Measurements from ENCODE around the gene TBL2.
"Not testable (repeated sequence)": the region's sequence is repeated elsewhere in the genome, so short reads cannot be mapped to it uniquely, and the experiment has no call there.

The TBL2 gene

GRCh38 chr7:73606801-73607691 lies 28.7 kb upstream of the TBL2 start:
- peak; percentile 62 to 69 for DNase-seq

GRCh38 chr7:73605601-73606220 lies 27.3 kb upstream of the TBL2 start:
- no peak for DNase-seq

- DNase-seq = no peak
These were observed 24.6 kb upstream of the TBL2 start for GRCh38 chr7:73602721-73603651.

- DNase-seq = no peak
These were observed 21.5 kb upstream of the TBL2 start for GRCh38 chr7:73599916-73600315.

GRCh38 chr7:73599151-73599882 lies 20.9 kb upstream of the TBL2 start:
- DNase-seq = no peak

GRCh38 chr7:73597978-73598782 lies 19.8 kb upstream of the TBL2 start:
- no peak for DNase-seq

- DNase-seq = no peak
These were observed 18.0 kb upstream of the TBL2 start for GRCh38 chr7:73596191-73597065.

GRCh38 chr7:73595358-73595757 lies 17.0 kb upstream of the TBL2 start:
- no peak for DNase-seq

GRCh38 chr7:73593207-73594045 lies 15.0 kb upstream of the TBL2 start:
- DNase-seq = no peak

GRCh38 chr7:73586911-73587310 lies 8.5 kb upstream of the TBL2 start:
- no peak for DNase-seq

- DNase-seq = no peak
These were observed 6.8 kb upstream of the TBL2 start for GRCh38 chr7:73585196-73585595.

GRCh38 chr7:73582664-73583202 lies 4.4 kb upstream of the TBL2 start:
- DNase-seq = no peak

GRCh38 chr7:73581006-73581405 lies 2.6 kb upstream of the TBL2 start:
- not testable (repeated sequence) for DNase-seq

GRCh38 chr7:73577627-73578341 lies 595 bp downstream of the TBL2 start:
- DNase-seq = no peak

- DNase-seq = no peak
These were observed 4.6 kb downstream of the TBL2 start for GRCh38 chr7:73573791-73574190.

- no peak for DNase-seq
These were observed 5.1 kb downstream of the TBL2 start for GRCh38 chr7:73573276-73573675.

GRCh38 chr7:73572767-73573186 lies 5.6 kb downstream of the TBL2 start:
- DNase-seq = no peak

- DNase-seq = no peak
These were observed 7.4 kb downstream of the TBL2 start for GRCh38 chr7:73570977-73571376.

GRCh38 chr7:73570521-73570920 lies 7.9 kb downstream of the TBL2 start:
- no peak for DNase-seq
